Sigmoid colon (tissue), 7 donors: ENCODE measurements around the gene ACP7. TPM values are rescaled to one million over a fixed set of nuclear protein-coding genes. Genes with fewer than 3 reads are reported as not detected.

Experiments used
- DNase-seq: peaks from one replicate; pipeline ENCODE4 v3.0.0-alpha.2; 2019
- H3K27ac ChIP-seq, 4 donors: fragments of 200-600 bp; sonication (generic); one replicate each; pipeline ENCODE4 v1.5.1; 2016 to 2019; ENCODE audit warnings: mild to moderate bottlenecking in 1 of 4
- H3K27me3 ChIP-seq, 3 donors: fragments of 200-600 bp; sonication (generic); one replicate each; pipeline ENCODE4 v1.5.1; 2019; ENCODE audit warnings: mild to moderate bottlenecking in 1 of 3
- H3K36me3 ChIP-seq, 4 donors: fragments of 200-600 bp; sonication (generic); one replicate each; pipeline ENCODE4 v1.5.1; 2016 to 2019
- H3K4me1 ChIP-seq, 4 donors: fragments of 200-600 bp; sonication (generic); one replicate each; pipeline ENCODE4 v1.5.1; 2017 to 2019
- H3K4me3 ChIP-seq, 4 donors: fragments of 200-600 bp; sonication (generic); one replicate each; pipeline ENCODE4 v1.5.1; 2017 to 2019; ENCODE audit warnings: mild to moderate bottlenecking in 2 of 4, moderate library complexity in 1 of 4
- H3K9me3 ChIP-seq, 4 donors: fragments of 200-600 bp in 3 of 4; sonication (generic) in 3 of 4; one replicate each; pipeline versions ENCODE4 v1.5.1 to v1.6.1; 2013 to 2019
- EP300 ChIP-seq, 4 donors: sonication (generic); formaldehyde crosslinking; IDR thresholded peaks; one replicate each; pipeline ENCODE4 v1.6.1; 2017; ENCODE audit warnings: antibody characterized with exemption in 4 of 4
- POLR2A ChIP-seq, 2 donors: fragments of 450-650 bp; IDR thresholded peaks; one replicate each; pipeline ENCODE4 v1.6.1; 2016; ENCODE audit warnings: antibody characterized with exemption in 2 of 2, mild to moderate bottlenecking in 2 of 2, moderate library complexity in 2 of 2
- POLR2AphosphoS5 ChIP-seq, 4 donors: sonication (generic); formaldehyde crosslinking; IDR thresholded peaks; one replicate each; pipeline ENCODE4 v1.6.1; 2017; ENCODE audit warnings: antibody characterized with exemption in 4 of 4
- WGBS, 2 donors: extraction: QIAGEN DNeasy Blood & Tissue Kit; methylation state at CpG; one replicate each; pipeline ENCODE4 v1.1.7; 2013; 5-methylcytosine and 5-hydroxymethylcytosine counted together
- intact Hi-C: fragments of 100-400 bp; cut with DNase I; formaldehyde crosslinking; loops from one replicate; pipeline ENCODE4 v1.15.1; 2023
- polyA plus RNA-seq, 3 donors: library from polyadenylated mRNA; stranded (reverse); fragments of 200-250 nt; gene quantifications; one replicate each; pipeline ENCODE4 v1.2.3, GENCODE V29; 2013
- total RNA-seq, 4 donors: library from RNA; depleted of rRNA; stranded (reverse); fragments of >200 nt; gene quantifications; one replicate each; pipeline ENCODE4 v1.1.0, GENCODE V29; 2016
- TF ChIP-seq, protein P1 (sequence below), 4 experiments: fragments of 450-650 bp in 3 of 4; fragments of 200-600 bp in 1 of 4; IDR thresholded peaks; one replicate each; pipeline ENCODE4 v1.5.1; 2016 to 2019; ENCODE audit warnings: antibody characterized with exemption in 4 of 4, mild to moderate bottlenecking in 3 of 4, moderate library complexity in 2 of 4
- donor health status: healthy with polysubstance abuse.
- donor health status: Bipolar disorder and iron deficiency.
- donor health status: healthy.

Gene ACP7
- total and polyA plus RNA-seq, 7 donors = not detected

DNA sequence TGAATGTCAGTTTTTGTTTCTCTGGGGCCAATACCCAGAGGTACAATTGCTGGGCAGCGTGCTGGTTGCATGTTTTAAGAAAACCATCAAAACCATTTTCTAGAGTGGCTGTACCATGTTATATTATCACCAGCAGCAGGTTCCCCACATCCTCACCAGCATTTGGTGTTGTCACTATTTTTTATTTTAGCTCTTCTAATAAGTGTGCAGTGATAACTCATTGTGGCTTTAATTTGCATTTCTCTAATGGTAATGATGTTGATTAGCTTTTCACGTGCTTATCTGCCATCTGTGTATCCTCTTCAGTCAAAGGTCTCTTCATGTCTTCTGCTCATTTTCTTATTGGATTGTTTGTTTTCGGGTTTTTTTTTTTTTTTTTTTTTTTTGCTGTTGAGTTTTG, 63.3 kb downstream of the ACP7 start:
- TF ChIP-seq, protein P1, sequence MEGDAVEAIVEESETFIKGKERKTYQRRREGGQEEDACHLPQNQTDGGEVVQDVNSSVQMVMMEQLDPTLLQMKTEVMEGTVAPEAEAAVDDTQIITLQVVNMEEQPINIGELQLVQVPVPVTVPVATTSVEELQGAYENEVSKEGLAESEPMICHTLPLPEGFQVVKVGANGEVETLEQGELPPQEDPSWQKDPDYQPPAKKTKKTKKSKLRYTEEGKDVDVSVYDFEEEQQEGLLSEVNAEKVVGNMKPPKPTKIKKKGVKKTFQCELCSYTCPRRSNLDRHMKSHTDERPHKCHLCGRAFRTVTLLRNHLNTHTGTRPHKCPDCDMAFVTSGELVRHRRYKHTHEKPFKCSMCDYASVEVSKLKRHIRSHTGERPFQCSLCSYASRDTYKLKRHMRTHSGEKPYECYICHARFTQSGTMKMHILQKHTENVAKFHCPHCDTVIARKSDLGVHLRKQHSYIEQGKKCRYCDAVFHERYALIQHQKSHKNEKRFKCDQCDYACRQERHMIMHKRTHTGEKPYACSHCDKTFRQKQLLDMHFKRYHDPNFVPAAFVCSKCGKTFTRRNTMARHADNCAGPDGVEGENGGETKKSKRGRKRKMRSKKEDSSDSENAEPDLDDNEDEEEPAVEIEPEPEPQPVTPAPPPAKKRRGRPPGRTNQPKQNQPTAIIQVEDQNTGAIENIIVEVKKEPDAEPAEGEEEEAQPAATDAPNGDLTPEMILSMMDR (IDR thresholded peaks at IDR 0.05) = no peak
- TF ChIP-seq POLR2AphosphoS5 (IDR thresholded peaks at IDR 0.05) (no peak), POLR2A (IDR thresholded peaks at IDR 0.05) (no peak), EP300 (IDR thresholded peaks at IDR 0.05) (no peak)
- intact Hi-C loops = no loop called here
- WGBS, 2 donors = 84 to 87% methylated on average over 3 of the region's 3 CpGs
- Histone ChIP-seq H3K4me3 (no peak overlapping the region), H3K9me3 (no peaks in the 10 kb centered on the region), H3K4me1 (peaks cover 0 to 37% (median 27%) of the 10 kb centered on the region in 4 donors), H3K36me3 (no peaks in the 10 kb centered on the region), H3K27me3 (no peaks in the 10 kb centered on the region), H3K27ac (no peak overlapping the region)
- no peak for DNase-seq

DNA sequence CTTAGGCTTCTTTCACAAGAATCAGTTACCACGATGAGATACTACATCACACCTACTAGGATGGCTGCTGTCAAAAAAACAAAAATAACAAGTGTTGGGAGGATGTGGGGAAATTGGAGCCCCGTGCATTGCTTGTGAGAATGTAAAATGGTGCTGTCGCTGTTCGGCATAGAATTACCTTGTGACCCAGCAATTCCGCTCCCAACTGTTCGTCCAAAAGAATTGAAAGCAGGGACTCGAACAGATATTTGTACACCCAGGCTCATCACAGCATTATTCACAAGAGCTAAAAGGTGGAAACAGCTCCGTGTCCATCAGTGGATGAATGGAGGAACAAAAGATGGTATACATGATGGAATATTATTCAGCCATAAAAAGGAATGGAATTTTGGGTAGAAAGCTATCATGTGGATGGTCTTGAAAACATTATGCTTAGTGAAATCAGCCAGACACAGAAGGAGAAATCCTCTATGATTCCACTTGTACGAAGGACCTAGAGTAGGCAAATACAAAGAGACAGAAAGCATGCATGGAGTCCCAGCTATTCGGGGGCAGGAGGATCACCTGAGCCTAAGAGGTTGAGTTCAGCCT, 64.9 kb downstream of the ACP7 start:
- Histone ChIP-seq H3K27me3 (no peaks in the 10 kb centered on the region), H3K27ac (no peak overlapping the region), H3K4me3 (no peak overlapping the region), H3K4me1 (peaks cover 0 to 34% (median 25%) of the 10 kb centered on the region in 4 donors), H3K9me3 (no peaks in the 10 kb centered on the region), H3K36me3 (no peaks in the 10 kb centered on the region)
- no peak for DNase-seq
- WGBS, 2 donors = 96% methylated on average over 10 of the region's 10 CpGs
- intact Hi-C loops = no loop called here
- TF ChIP-seq POLR2A (IDR thresholded peaks at IDR 0.05) (no peak), EP300 (IDR thresholded peaks at IDR 0.05) (no peak), POLR2AphosphoS5 (IDR thresholded peaks at IDR 0.05) (no peak)
- TF ChIP-seq, protein P1 (IDR thresholded peaks at IDR 0.05) = no peak

DNA sequence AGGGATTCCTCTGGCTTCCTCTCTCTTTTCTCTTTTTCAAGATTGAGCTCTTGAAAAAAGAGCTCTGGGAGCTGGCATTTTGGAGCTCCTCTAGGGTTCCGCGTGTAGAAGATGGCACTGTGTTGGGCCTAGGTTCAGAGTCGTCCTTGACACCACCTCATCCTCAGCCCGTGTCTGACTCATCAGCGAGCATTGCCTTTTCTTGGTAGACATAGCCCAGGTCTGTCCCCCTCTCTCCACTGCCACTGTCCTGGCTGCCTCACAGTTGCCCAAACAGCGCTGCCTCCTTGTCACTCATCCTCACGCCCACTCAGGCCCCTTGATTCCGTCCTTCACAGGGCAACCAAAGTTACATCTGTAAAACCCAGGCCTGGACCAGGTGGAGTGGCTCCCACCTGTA, 66.1 kb downstream of the ACP7 start:
- Histone ChIP-seq H3K4me3 (no peak overlapping the region), H3K9me3 (no peaks in the 10 kb centered on the region), H3K36me3 (no peaks in the 10 kb centered on the region), H3K4me1 (peaks cover 0 to 26% (median 19%) of the 10 kb centered on the region in 4 donors), H3K27ac (no peak overlapping the region), H3K27me3 (no peaks in the 10 kb centered on the region)
- DNase-seq = no peak
- TF ChIP-seq EP300 (IDR thresholded peaks at IDR 0.05) = no peak
- TF ChIP-seq POLR2AphosphoS5 (IDR thresholded peaks at IDR 0.05) = no peak
- no peak for TF ChIP-seq POLR2A (IDR thresholded peaks at IDR 0.05)
- TF ChIP-seq, protein P1 (IDR thresholded peaks at IDR 0.05) = no peak
- intact Hi-C loops = no loop called here
- WGBS, 2 donors = 92 to 95% methylated on average over 8 of the region's 8 CpGs

DNA sequence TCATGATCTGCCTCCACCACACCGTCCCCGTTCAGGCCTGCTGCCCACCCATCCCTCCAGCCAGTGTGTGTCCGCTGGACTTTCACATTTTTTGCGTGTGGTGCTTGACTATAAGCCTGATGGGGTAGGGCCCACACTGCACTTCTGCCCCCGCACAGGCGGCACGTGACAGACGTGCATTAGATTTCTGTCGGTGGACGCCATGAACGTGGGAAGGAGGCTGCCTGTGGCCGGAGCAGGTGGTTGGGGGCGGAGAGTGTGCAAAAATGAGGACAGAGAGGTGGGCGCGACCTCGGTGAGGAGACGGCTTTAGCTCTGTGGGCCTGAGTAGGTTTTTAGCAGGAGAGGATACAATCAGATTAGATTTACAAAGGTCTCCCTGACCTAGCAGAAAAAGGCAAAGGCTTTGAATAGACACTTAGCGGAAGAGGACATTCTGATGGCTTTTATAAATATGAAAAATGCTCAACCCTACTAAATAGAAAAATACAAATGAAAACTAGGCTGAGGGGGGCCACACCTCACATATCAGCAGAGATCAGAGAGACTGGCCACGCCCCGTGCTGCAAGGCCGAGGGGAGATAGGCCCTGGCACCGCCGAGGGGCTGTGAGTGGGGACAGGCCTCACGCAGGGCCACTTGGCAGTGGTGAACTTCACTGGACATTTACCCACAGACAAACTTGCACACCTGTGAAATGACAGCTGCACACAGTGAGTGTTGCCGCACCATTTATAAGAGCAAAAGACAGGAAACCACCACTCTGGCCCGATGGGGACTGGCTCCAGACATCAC, 66.8 kb downstream of the ACP7 start:
- TF ChIP-seq POLR2A (IDR thresholded peaks at IDR 0.05) = no peak
- TF ChIP-seq POLR2AphosphoS5 (IDR thresholded peaks at IDR 0.05) = no peak
- TF ChIP-seq EP300 (IDR thresholded peaks at IDR 0.05) = no peak
- TF ChIP-seq, protein P1 (IDR thresholded peaks at IDR 0.05) = no peak
- Histone ChIP-seq H3K9me3 (no peaks in the 10 kb centered on the region), H3K27me3 (no peaks in the 10 kb centered on the region), H3K4me3 (no peak overlapping the region), H3K27ac (no peak overlapping the region), H3K4me1 (peaks cover 0 to 26% (median 19%) of the 10 kb centered on the region in 4 donors), H3K36me3 (no peaks in the 10 kb centered on the region)
- intact Hi-C loops = no loop called here
- WGBS, 2 donors = 82 to 87% methylated on average over 26 of the region's 26 CpGs
- no peak for DNase-seq
